Activated CD8-positive, alpha-beta T cell treated with anti-CD3 and anti-CD28 coated beads, Interleukin-2, amount 10 ng/mL, durations not matched to agents 7 days and 5 days (primary cell): ENCODE data around the gene CDK2. TPM values are rescaled to one million over a fixed set of nuclear protein-coding genes. Genes with fewer than 3 reads are reported as not detected.

Experiments used
- ATAC-seq: fragments of 150-1000 bp; cut with Tn5 transposase; one replicate; pipeline ENCODE4 v1.10.0; 2021; ENCODE audit warnings: moderate library complexity
- CTCF ChIA-PET: fragments of 350-600 bp; sonication (Branson Sonifier 250); formaldehyde crosslinking; loops from one replicate; lab custom pipeline; 2021; ENCODE audit warnings: antibody characterized with exemption; lab: Charles Lee
- POLR2A ChIA-PET: fragments of 350-600 bp; sonication (Branson Sonifier 250); formaldehyde crosslinking; loops from one replicate; lab custom pipeline; 2021; ENCODE audit warnings: antibody characterized with exemption; lab: Charles Lee
- DNase-seq: peaks from one replicate; pipeline ENCODE4 v3.0.0-alpha.2; 2020
- H3K27ac Mint-ChIP-seq: one replicate; pipeline ENCODE4 v1.8.0; 2021; ENCODE audit warnings: mild to moderate bottlenecking, mixed read lengths
- H3K27me3 Mint-ChIP-seq: one replicate; pipeline ENCODE4 v1.8.0; 2021; ENCODE audit warnings: low read depth, mixed read lengths
- H3K36me3 Mint-ChIP-seq: one replicate; pipeline ENCODE4 v1.8.0; 2021; ENCODE audit warnings: low read depth, mixed read lengths
- H3K4me1 Mint-ChIP-seq: one replicate; pipeline ENCODE4 v1.8.0; 2021; ENCODE audit warnings: low read depth, mixed read lengths
- H3K4me3 Mint-ChIP-seq: one replicate; pipeline ENCODE4 v1.8.0; 2021; ENCODE audit warnings: mild to moderate bottlenecking, mixed read lengths
- H3K9me3 Mint-ChIP-seq: one replicate; pipeline ENCODE4 v1.8.0; 2022; ENCODE audit warnings: mixed read lengths; ENCODE audit not compliant: insufficient read depth
- total RNA-seq, 2 experiments: library from RNA; stranded (reverse); gene quantifications; one replicate each; pipeline ENCODE4 v1.2.3, GENCODE V29; 2021

CDK2 gene
- total RNA-seq, 2 experiments from 2014 or later, result 128 to 130 TPM

DNA sequence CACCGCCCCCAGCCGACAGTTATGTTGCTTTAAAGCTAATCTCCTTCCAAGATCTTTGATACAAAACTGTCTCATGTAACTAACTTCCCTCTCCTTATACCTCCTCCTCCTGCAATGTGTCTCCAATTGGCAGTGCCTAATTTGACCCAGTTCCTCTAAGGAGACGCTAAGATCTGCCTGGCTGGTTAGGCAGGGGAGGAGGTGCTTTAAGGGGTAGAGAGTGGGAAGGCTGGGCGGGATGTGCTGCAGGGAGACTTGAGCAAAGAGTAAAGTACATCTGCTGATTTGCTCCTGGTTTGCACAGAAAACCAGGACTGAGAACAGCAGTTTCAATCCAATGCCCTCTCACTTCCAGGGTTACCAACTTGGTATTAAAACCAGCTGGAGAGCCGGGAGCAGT lies 46.9 kb downstream of the CDK2 start:
- ChIA-PET POLR2A (interaction anchor here (1.0 kb wide), 1 partner anchor 8 kb away, joined by 3 read pairs; no protein-coding TSS in a partner anchor), CTCF (interaction anchor here (1.3 to 3.0 kb wide), 4 partner anchors 16 to 31 kb away, joined by 5 to 14 read pairs (median 8); no protein-coding TSS in a partner anchor)
- H3K4me1 Mint-ChIP-seq, result peaks cover 22% of the 10 kb centered on the region
- no peak for ATAC-seq
- H3K9me3 Mint-ChIP-seq, result no peaks in the 10 kb centered on the region
- DNase-seq, result no peak
- H3K27ac Mint-ChIP-seq, result no peak overlapping the region
- H3K36me3 Mint-ChIP-seq, result peaks cover 8% of the 10 kb centered on the region
- H3K27me3 Mint-ChIP-seq, result no peaks in the 10 kb centered on the region
- H3K4me3 Mint-ChIP-seq, result no peak overlapping the region

DNA sequence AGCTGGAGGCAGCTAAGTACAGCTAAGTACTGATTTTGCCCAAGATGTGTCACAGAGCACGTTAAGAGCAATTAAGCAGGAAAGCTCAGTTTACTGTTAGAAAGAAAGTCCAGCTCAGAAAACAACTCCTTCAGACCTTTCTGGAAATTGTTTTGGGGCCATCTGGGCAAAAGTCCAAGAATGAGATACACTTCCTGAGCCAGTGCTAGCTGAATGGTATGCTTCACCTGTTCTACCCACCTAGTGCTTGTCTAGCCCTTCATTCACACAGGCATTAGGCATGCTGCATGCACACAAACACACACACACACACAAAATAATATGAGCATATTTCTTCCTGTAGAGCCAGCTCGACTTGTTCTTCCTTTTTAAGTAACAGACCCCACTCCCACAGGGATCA lies 47.6 kb downstream of the CDK2 start:
- POLR2A ChIA-PET, result no interaction called here

DNA sequence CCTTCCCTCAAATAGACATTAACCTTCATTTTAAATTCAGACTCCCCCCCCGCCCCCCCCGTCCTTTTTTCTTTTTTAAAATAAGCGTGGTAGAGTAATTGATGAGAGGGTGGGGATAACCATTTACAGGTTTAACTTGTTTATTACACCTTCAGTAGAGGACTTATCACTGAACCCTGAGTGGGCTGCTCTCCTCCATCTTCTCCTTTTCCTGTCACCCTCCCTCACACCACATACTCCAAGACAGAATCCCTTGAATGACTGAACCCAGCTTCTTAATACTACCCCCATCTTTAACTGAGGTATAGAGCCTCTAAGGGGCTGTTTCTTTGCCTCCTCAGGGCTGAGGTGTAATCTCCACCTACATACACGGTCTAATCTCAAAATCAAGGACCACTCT lies 50.6 kb downstream of the CDK2 start:
- peaks cover 10% of the 10 kb centered on the region for H3K36me3 Mint-ChIP-seq
- no peak overlapping the region for H3K4me3 Mint-ChIP-seq
- CTCF ChIA-PET, result interaction anchor here (4.1 to 4.2 kb wide), 2 partner anchors 12 to 21 kb away, joined by 25 to 28 read pairs; partner anchors contain the start of gene SUOX

More for the DNA sequence above, 47.6 kb downstream of the CDK2 start:
- DNase-seq (no peak), ATAC-seq (no peak)
- Mint-ChIP-seq H3K36me3 (peaks cover 9% of the 10 kb centered on the region), H3K4me1 (peaks cover 17% of the 10 kb centered on the region), H3K27ac (no peak overlapping the region), H3K27me3 (no peaks in the 10 kb centered on the region), H3K9me3 (no peaks in the 10 kb centered on the region), H3K4me3 (no peak overlapping the region)
- CTCF ChIA-PET, result interaction anchor here (1.3 to 3.0 kb wide), 4 partner anchors 15 to 32 kb away, joined by 5 to 14 read pairs (median 8); no protein-coding TSS in a partner anchor

DNA sequence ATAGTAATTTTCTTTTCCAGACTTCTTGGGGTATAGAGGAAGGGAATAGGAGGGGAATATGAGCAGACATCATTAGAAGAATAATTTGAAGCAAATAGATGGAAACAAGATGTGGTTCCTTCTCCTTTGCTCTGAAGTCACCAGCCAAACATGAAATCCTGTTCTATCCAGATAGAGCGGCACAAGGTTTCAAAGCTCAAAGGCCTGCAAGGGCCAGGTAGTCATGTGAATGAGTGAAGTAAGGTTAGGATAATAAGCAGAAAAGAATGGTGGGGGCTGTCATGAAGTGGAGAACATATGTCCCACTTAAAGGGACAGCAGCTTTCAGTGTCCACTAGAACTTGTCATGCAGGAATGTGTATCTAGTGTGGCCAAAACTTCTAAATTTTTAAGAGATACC lies 51.7 kb downstream of the CDK2 start:
- H3K27me3 Mint-ChIP-seq, result no peaks in the 10 kb centered on the region
- H3K4me3 Mint-ChIP-seq, result no peak overlapping the region
- peaks cover 51% of the 10 kb centered on the region for H3K4me1 Mint-ChIP-seq
- H3K9me3 Mint-ChIP-seq, result no peaks in the 10 kb centered on the region
- ChIA-PET CTCF (interaction anchor here (1.4 to 4.2 kb wide), 4 partner anchors 11 to 29 kb away, joined by 4 to 28 read pairs (median 16); partner anchors contain the start of gene SUOX), POLR2A (interaction anchor here (1.0 kb wide), 1 partner anchor 15 kb away, joined by 3 read pairs; no protein-coding TSS in a partner anchor)
- ATAC-seq (no peak), DNase-seq (no peak)
- H3K27ac Mint-ChIP-seq, result no peak overlapping the region
- H3K36me3 Mint-ChIP-seq, result peaks cover 8% of the 10 kb centered on the region

More for the DNA sequence above, 50.6 kb downstream of the CDK2 start:
- peaks cover 40% of the 10 kb centered on the region for H3K4me1 Mint-ChIP-seq
- H3K9me3 Mint-ChIP-seq, result no peaks in the 10 kb centered on the region
- H3K27ac Mint-ChIP-seq, result no peak overlapping the region
- ATAC-seq, result no peak
- H3K27me3 Mint-ChIP-seq, result no peaks in the 10 kb centered on the region
- DNase-seq, result no peak
- POLR2A ChIA-PET, result no interaction called here

DNA sequence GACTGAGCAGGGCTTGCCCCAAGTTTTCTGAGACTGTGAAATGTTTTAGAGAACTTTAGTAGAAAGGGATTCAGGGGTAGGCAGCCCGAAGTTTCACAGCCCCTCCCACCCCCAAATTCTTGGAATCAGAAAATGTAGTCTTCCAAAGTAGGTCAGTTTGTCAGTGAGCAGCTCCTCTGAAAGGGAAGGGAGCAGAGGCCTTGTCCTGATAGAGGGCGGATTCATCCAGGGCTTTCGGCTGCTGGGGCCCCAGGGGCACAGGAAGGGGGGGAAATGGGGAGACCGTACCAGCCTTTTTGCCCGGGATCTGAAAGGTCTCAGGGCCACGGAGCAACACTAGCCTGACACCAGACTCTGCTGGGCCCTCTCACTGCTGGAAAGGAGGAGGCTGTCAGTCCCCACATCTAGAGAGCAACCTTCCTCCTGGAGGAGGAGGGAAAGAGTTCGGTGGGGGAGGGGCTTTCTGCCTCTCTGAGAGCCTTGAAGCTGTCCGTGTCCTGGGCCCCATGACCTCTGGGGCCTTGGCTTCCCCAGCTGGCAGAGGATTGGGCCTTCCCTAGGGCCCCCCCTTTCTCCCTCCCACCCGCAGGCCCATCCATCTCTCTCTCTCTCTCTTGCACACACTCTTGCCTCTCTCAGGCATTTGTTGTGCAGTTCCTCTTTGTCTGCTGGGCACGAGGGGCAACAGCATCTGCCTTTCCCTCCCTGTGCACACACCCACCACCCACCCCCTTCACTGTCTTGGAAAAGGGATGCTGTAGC lies 54.0 kb downstream of the CDK2 start, which contains the start of gene IKZF4:
TSS of gene IKZF4 (plus strand) at position 621 of the 762 bp plus-strand sequence. CDS start 451 bp downstream, outside the sequence.
- Mint-ChIP-seq H3K27ac (peak within 1 kb of the TSS; percentile 96), H3K4me1 (peaks cover 53% of the 10 kb centered on the region), H3K36me3 (peaks cover 17% of the 10 kb centered on the region), H3K27me3 (no peaks in the 10 kb centered on the region), H3K9me3 (no peaks in the 10 kb centered on the region), H3K4me3 (peak within 1 kb of the TSS; percentile 88)
- ATAC-seq, result peak; percentile 37
- POLR2A ChIA-PET, result interaction anchor here (0.7 to 3.8 kb wide), 5 partner anchors 9 to 15 kb away, joined by 3 to 26 read pairs (median 5); no protein-coding TSS in a partner anchor
- peak; percentile 42 for DNase-seq
- CTCF ChIA-PET, result interaction anchor here (0.7 to 4.2 kb wide), 7 partner anchors 9 to 98 kb away, joined by 3 to 28 read pairs (median 6); partner anchors contain the start of genes SUOX and ZC3H10

DNA sequence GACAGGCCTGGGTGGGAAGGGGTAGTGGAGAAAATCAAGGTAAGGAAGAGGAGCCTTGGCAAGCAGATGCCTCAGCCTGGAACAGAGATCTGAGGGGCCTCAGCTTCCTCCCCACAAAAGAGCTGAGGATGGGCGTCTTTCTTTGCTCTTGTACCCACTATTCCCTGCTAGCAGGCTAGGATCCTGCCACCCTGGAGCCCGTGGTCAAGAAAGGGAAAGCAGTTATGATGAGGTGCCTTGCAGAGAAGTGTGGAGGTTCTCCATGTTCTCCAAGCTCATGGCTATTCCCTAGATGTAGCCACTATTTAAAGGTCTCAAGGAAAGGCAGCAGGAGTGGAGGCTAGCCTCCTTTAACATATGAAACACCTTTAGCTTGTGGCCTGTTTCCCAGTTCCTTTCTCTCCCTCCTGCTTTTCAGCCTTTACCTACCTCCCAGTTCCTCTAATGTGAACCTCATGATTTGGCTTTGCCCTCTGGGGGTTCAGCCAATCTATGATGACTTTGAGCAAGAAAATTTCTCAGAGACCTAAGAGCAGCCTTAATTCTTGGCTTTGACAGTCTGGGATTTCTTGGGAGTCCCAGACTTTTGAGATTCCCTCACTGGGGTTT lies 55.4 kb downstream of the CDK2 start:
- Mint-ChIP-seq H3K4me3 (peak overlapping the region; percentile 88), H3K9me3 (no peaks in the 10 kb centered on the region), H3K36me3 (peaks cover 23% of the 10 kb centered on the region), H3K4me1 (peaks cover 52% of the 10 kb centered on the region), H3K27me3 (no peaks in the 10 kb centered on the region), H3K27ac (peak overlapping the region; percentile 96)
- DNase-seq (no peak), ATAC-seq (no peak)
- ChIA-PET POLR2A (interaction anchor here (0.7 to 3.8 kb wide), 8 partner anchors 9 to 166 kb away, joined by 3 to 26 read pairs (median 5); partner anchors contain the start of gene PA2G4), CTCF (interaction anchor here (0.7 to 6.2 kb wide), 9 partner anchors 8 to 283 kb away, joined by 3 to 34 read pairs (median 4); partner anchors contain the start of gene RAB5B)

Other genes with a start within 250 kb of the CDK2 start
- gene RDH5, start 246.4 kb upstream of the CDK2 start, total RNA-seq, result 10 to 100 TPM; 12.0 to 12.1 TPM
- 100 to 1,000 TPM; 203 to 206 TPM for gene CD63, start 237.8 kb upstream of the CDK2 start, total RNA-seq
- 10 to 100 TPM; 12.4 to 13.9 TPM for gene GDF11, start 223.7 kb upstream of the CDK2 start, total RNA-seq
- 10 to 100 TPM; 91.1 to 94.8 TPM for gene SARNP, start 149.1 kb upstream of the CDK2 start, total RNA-seq
- 10 to 100 TPM; 55.2 to 57.9 TPM for gene ORMDL2, start 148.8 kb upstream of the CDK2 start, total RNA-seq
- 10 to 100 TPM; 31.1 to 34.9 TPM for gene DNAJC14, start 137.2 kb upstream of the CDK2 start, total RNA-seq
- not detected for gene MMP19, start 123.9 kb upstream of the CDK2 start, total RNA-seq
- 10 to 100 TPM; 51.6 to 52.2 TPM for gene PYM1, start 38.9 kb upstream of the CDK2 start, total RNA-seq
- 100 to 1,000 TPM; 541 to 575 TPM for gene DGKA, start 35.7 kb upstream of the CDK2 start, total RNA-seq
- under 1 TPM; 0.10 to 0.55 TPM for gene PMEL, start 788 bp upstream of the CDK2 start, total RNA-seq
- gene RAB5B, start 7.2 kb downstream of the CDK2 start, total RNA-seq, result 10 to 100 TPM; 51.9 to 52.9 TPM
- 1 to 10 TPM; 5.8 to 6.8 TPM for gene SUOX, start 30.4 kb downstream of the CDK2 start, total RNA-seq
- 10 to 100 TPM; 19.9 to 20.7 TPM for gene IKZF4, start 54.2 kb downstream of the CDK2 start, total RNA-seq
- gene RPS26, start 75.1 kb downstream of the CDK2 start, total RNA-seq, result 10 to 100 TPM; 25.2 to 27.2 TPM
- gene ERBB3, start 113.3 kb downstream of the CDK2 start, total RNA-seq, result 1 to 10 TPM; 5.4 to 5.9 TPM
- gene PA2G4, start 137.7 kb downstream of the CDK2 start, total RNA-seq, result 100 to 1,000 TPM; 316 to 323 TPM
- gene RPL41, start 149.8 kb downstream of the CDK2 start, total RNA-seq, result 1,000 to 10,000 TPM; 3,845 to 4,046 TPM
- 10 to 100 TPM in 1 of 2 experiments, 1 to 10 TPM in 1; 9.1 to 10.6 TPM for gene ZC3H10, start 151.4 kb downstream of the CDK2 start, total RNA-seq
- gene ESYT1, start 161.4 kb downstream of the CDK2 start, total RNA-seq, result 100 to 1,000 TPM; 317 to 333 TPM
- 10 to 100 TPM; 60.0 to 60.7 TPM for gene MYL6B, start 185.8 kb downstream of the CDK2 start, total RNA-seq
- gene MYL6, start 191.5 kb downstream of the CDK2 start, total RNA-seq, result 1,000 to 10,000 TPM; 1,527 to 1,542 TPM
- 100 to 1,000 TPM; 144 to 154 TPM for gene SMARCC2, start 222.7 kb downstream of the CDK2 start, total RNA-seq